ENCODE measurements around the gene LRWD1. TPM values are rescaled to one million over a fixed set of nuclear protein-coding genes. Genes with fewer than 3 reads are reported as not detected.
A peak's percentile ranks its signal among the peaks of the same experiment; 100 is the strongest.

Gene LRWD1
- total and polyA plus RNA-seq, 9 of the 15 experiments (the other 6 are each of a cell fraction or from before 2014, with no cell fraction given) = 0.61 to 66.0 (median 33.2) TPM

- peaks cover 7 to 37% of the 10 kb centered on the region in 2 experiments; a peak in 3 of 5 replicates for H3K4me1 ChIP-seq (replicated peaks in 1 of 2; ENCODE audit: control insufficient read depth in 2 of 2, insufficient read depth in 2 of 2, low read length in 2 of 2)
- H3K36me3 ChIP-seq (ENCODE audit: control insufficient read depth, insufficient read depth, low read length) = peaks cover 35% of the 10 kb centered on the region; the same call in 2 of the 3 replicates
- H3K27me3 ChIP-seq (ENCODE audit: control insufficient read depth in 2 of 2, insufficient read depth in 2 of 2, low read length in 2 of 2) = no peaks in the 10 kb centered on the region
- POLR2A ChIA-PET = interaction anchor here (0.8 to 2.2 kb wide), 4 partner anchors 8 to 12 kb away, joined by 4 to 8 read pairs (median 5); partner anchors contain the start of genes ALKBH4 and LRWD1
- no peaks in the 10 kb centered on the region for H3K9me3 ChIP-seq (replicated peaks; ENCODE audit: control insufficient read depth, insufficient read depth, low read depth, low read length)
- no peaks in the 10 kb centered on the region for H4K20me1 ChIP-seq (replicated peaks; ENCODE audit: control insufficient read depth, insufficient read depth, low read length)
- in situ Hi-C loops (cut with MboI) (loop anchor here (25.0 kb wide), 2 partner anchors 108 to 208 kb away; partner anchors contain the start of genes POLR2J2, POLR2J3, SPDYE2 and SPDYE2B), intact Hi-C loops (cut with micrococcal nuclease) (no loop called here)
- CTCF ChIA-PET (ENCODE audit: low intra/inter-chr PET ratio) = no interaction called here
- BruUV-seq (replicated peaks) = no TSS peak
- no peak overlapping the region for H3K27ac ChIP-seq (ENCODE audit: extremely low read depth, low read depth, low read length)
- no peaks in the 10 kb centered on the region for H3K79me2 ChIP-seq (ENCODE audit: control insufficient read depth, insufficient read depth, low read length)
- no peak for ATAC-seq
- H3K9ac ChIP-seq (ENCODE audit: insufficient read depth in 1 of 2, low read depth in 2 of 2, low read length in 2 of 2) = peak overlapping the region in 1 of 2 experiments; percentile 73; a peak in 1 of 4 replicates
- DNase-seq (ENCODE audit: extremely low read depth in 1 of 4, low spot score in 3 of 4) = no peak
- FAIRE-seq = no peak
- H3K9me1 ChIP-seq (ENCODE audit: control insufficient read depth, insufficient read depth, low read length) = peaks cover 3% of the 10 kb centered on the region
- no peak overlapping the region for H3K4me2 ChIP-seq (ENCODE audit: insufficient read depth, low read length)
- no peak overlapping the region for H3K4me3 ChIP-seq
- TF ChIP-seq POLR3A (IDR thresholded peaks at IDR 0.05; ENCODE audit: borderline replicate concordance, extremely low read depth, insufficient read depth, insufficient read length) = no peak
- TF ChIP-seq ATF4 (CRISPR knock-in tag; IDR thresholded peaks at IDR 0.05) = no peak
- TF ChIP-seq RBM15 (IDR thresholded peaks at IDR 0.05; ENCODE audit: insufficient read depth, low read length) = no peak
- TF ChIP-seq NR2C2 (CRISPR knock-in tag; IDR thresholded peaks at IDR 0.05) = no peak
- TF ChIP-seq NR2C2 (tag; IDR thresholded peaks at IDR 0.05) = no peak
- TF ChIP-seq SPI1 (IDR thresholded peaks at IDR 0.05; ENCODE audit: borderline replicate concordance, low read depth, low read length) = peak; percentile 48; the same call in 1 of the 2 replicates
- no peak for TF ChIP-seq PRDM10 (IDR thresholded peaks at IDR 0.05; ENCODE audit: partially characterized antibody)
- TF ChIP-seq ZFX (CRISPR knock-in tag; IDR thresholded peaks at IDR 0.05) = no peak
- peak; percentile 43; the same call in 1 of the 2 replicates for TF ChIP-seq ZBTB33 (CRISPR knock-in tag; IDR thresholded peaks at IDR 0.05)
- no peak for TF ChIP-seq ZNF444 (CRISPR knock-in tag; IDR thresholded peaks at IDR 0.05)
- TF ChIP-seq DEAF1 (CRISPR knock-in tag; IDR thresholded peaks at IDR 0.05) = no peak
- TF ChIP-seq POLR2G (IDR thresholded peaks at IDR 0.05; ENCODE audit: low read depth, low read length) = 0 out of 2 replicates have a peak, but pooled peaks have one; percentile 8
- H2AFZ ChIP-seq (ENCODE audit: low read depth, low read length) = no peak overlapping the region
- 67% methylated on average over 12 of the region's 12 CpGs for WGBS (ENCODE audit: insufficient coverage, low coverage, missing lambda C conversion rate)
Measured at GRCh38 chr7:102454468-102454867, 10.3 kb upstream of the LRWD1 start.

Measured in K562 (cell line).